H1 (cell line): Measurements from ENCODE around the gene PRRG1. TPM values are rescaled to one million over a fixed set of nuclear protein-coding genes. Genes with fewer than 3 reads are reported as not detected.

Experiments used
- polyA plus RNA-seq, 7 experiments: library from polyadenylated mRNA; depleted of rRNA in 3 of 7; stranded (reverse) in 5 of 7; unstranded in 2 of 7; fragments of >200 nt in 5 of 7; fragments of 200-250 nt in 2 of 7; gene quantifications; 1 replicate in 5 of 7; 2 replicates in 1 of 7; 4 replicates in 1 of 7; pipeline versions ENCODE4 v1.2.1 to v1.2.3, GENCODE V29; 2011 to 2013; ENCODE audit warnings: missing spikeins in 2 of 7, mixed read lengths in 2 of 7
- total RNA-seq: library from RNA; stranded (reverse); fragmentation: NEBNext Ultra II Directional; extraction: Animal tissue kit (Norgen Biotek cat#: 25700); gene quantifications from 2 replicates; pipeline ENCODE4 v1.2.1, GENCODE V29; 2021
- TF ChIP-seq, protein P1 (sequence below): IDR thresholded peaks from 2 replicates; pipeline ENCODE4 v1.6.1; 2011; ENCODE audit warnings: low read length, improper control_type of control experiment

Gene PRRG1
- total and polyA plus RNA-seq, 2 of the 8 experiments (the other 6 are each of a cell fraction or from before 2014, with no cell fraction given), result 10.2 to 10.5 TPM

DNA sequence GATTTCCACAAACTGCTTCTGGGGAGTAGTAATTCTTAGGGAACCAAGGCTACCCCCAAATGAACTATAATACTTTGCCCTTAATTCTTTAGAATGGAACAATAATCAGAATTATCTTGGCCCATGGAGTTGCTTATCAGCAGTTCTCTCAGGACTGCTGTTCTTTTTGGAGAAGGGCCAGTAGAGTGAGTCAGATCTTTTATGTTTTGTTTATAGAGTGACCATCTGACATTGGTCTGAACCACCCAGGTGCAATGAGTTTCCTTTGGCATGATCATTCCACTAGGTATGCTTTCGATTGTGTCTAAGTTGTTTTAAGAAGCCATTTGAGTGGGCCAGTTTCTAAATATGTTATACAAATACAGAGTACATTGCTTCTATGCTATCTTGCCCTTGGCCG is 31.8 kb downstream of the PRRG1 start (continued):
- TF ChIP-seq, protein P1, sequence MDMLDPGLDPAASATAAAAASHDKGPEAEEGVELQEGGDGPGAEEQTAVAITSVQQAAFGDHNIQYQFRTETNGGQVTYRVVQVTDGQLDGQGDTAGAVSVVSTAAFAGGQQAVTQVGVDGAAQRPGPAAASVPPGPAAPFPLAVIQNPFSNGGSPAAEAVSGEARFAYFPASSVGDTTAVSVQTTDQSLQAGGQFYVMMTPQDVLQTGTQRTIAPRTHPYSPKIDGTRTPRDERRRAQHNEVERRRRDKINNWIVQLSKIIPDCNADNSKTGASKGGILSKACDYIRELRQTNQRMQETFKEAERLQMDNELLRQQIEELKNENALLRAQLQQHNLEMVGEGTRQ, result no peak
